Activated naive CD4-positive, alpha-beta T cell (primary cell): ENCODE data around the gene TWSG1.

Experiments used
- DNase-seq, 4 experiments: peaks; one replicate each; lab custom pipeline; 2025; lab: John Stamatoyannopoulos, UW

Gene TWSG1

DNA sequence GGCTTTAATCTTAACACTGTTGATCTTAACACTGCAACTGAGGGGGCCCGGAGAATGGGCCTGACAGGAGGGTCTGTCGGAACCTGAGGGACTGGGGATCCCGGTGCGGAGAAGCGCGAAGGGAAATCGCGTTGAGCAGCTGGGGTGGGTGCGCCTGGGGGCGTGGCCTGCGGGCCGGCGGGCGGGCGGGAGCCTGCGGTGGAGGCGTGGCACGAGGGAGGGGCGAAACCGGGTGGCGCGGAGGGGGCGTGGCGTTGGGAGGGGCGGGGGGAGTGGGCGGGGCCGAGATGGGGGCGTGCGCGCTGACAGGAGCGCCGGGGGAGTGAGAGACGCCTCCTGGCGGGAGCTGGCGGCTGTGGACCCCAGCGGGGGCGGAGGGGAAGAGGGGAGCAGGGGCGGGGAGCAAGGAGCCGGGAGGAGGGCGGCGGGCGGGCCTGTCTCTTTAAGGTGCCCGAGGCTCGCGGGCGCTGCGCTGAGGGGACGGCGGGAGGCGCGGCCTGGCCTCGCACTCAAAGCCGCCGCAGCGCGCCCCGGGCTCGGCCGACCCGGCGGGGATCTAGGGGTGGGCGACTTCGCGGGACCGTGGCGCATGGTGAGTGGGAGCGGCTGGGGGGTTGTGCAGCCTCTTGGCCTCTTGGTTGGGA is at the start of gene TWSG1:
Gene TWSG1 (plus strand): TSS at position 445 of the 644 bp plus-strand sequence. CDS start 2,457 bp downstream, outside the sequence.
- DNase-seq: peak; percentile 82 to 94 (median 88)

DNA sequence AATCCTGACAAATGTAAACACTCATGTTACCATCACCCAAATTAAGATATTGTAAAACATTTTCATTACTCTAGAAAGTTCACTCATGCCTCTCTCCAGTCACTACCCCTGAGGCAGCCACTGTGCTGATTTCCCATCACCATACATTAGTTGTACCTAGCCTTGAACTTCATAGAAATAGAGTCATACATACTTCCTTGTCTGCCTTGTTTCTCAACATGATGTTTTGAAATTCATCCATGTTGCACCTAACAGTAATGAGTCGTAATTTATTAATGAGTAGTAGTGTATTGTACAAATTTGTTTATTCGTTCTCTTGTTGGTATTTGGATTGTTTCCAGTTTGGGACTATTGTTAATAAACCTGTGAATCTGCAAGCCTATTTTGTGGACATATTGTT is 49.0 kb upstream of the TWSG1 start:
- no peak for DNase-seq

DNA sequence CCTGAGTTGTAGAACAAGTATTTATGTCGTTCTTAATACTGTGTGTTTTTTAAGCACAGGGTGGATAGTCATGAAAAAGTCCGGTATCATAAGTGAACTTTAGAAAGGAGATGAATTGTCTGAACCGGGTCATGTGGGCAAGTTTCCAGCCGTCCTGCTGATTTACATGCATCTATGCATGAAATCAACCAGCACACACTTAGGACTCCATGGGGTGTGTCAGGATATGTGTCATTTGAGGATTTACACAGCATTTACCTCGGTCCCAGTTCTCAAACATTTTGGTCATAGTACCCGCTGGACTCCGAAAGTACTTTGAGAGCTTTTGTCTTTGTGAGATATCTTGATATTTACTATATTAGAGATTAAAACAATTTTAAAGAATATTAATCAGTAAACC is 47.5 kb upstream of the TWSG1 start:
- no peak for DNase-seq

DNA sequence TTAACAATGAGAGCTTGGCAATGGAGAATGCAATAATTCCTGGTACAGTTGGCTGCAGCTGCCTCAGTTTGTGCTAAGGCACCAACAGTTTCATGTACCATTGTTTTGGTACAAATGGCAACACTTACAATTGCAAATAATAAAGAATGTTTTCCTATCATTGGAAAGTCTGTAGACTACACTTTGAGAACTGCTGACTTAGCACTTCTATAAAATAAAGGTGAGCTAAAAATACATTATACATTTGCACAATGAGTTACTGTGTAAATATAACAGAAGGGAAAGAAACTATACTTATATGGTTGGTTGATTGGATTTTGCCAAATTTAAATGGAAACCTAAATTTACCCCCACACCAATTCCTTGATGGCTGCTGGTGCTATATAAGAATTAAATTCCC is 44.9 kb upstream of the TWSG1 start:
- DNase-seq: no peak

DNA sequence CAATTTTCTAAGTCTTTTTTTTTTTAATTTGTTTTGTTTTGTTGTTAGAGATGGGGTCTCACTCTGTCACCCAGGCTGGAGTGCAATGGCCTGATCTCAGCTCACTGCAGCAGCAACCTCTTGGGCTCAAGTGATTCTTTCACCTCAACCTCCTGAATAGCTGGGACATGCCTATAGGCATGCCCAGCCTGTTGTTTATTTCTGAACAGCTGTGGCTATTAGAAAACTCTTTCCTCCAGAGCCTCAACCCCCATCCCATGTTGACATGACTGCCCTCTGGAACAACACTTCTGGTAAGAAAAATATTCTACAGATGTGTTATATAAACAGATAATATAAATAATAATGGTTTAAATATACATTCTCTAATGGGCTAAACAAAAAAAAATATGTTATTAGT is 44.4 kb upstream of the TWSG1 start:
- DNase-seq: no peak

DNA sequence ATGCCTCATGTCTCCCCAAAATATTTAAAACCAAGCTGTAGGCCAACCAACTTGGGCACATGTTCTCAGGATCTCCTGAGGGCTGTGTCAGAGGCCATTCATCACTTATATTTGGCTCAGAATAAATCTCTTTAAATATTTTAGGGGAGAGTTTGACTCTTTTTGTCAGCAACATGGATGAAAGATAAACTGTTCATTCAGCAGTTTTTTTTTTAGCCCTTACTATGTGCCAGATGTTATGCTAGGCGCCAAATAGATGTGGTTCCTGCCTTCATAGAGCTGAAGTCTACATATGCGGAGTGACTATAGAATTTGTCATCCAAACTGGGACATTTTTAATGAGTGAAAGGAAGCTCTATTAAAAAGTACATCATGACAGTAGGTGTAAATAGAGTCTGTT is 42.5 kb upstream of the TWSG1 start:
- DNase-seq: no peak

DNA sequence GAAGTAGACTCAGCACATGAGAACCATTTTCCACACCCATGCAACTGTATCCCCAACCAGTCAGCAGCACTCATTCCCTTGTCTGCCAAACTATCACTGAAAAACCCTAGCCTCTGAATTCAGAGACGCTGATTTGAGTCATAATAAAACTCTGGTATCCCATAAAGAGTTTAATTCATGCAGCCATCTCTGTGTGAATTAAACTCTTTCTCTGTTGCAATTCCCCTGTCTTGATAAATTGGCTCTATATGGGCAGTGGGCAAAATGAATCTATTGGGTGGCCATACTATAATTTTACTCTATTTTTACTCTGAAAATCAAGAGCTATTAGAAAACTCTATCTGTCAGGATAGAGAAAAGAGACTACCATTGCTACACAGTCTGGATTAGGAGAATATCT is 40.6 kb upstream of the TWSG1 start:
- no peak for DNase-seq

DNA sequence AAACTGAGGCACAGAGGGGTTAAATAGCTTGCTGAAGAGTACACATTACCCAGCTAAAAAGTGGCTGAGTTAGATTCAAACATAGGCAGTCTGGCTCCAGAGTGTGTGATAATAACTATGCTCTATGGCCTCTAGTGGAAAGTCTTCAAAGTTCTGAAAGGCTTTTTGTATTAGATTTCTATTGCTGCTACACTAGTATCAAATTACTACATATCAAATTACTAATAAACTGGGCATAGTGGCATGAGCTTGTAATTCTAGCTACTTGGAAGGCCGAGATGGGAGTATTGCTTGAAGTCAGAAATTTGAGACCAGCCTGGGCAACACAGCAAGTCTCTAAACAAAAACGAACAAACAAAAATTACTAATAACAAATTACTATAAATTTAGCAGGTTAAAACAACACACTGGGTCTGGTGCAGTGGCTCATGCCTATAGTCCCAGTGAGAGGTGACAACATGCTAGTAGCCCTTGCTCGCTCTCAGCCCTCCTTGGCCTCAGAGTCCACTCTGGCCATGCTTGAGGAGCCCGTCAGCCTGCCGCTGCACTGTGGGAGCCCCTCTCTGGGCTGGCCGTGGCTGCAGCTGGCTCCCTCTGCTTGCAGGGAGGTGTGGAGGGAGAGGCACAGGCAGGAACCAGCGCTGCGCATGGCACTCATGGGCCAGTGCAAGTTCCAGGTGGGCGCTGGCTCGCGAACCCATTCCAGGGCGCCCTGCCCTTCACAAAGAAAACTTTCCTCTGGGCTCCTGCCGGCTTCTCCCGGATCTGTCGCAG is 38.2 kb upstream of the TWSG1 start:
- DNase-seq: no peak

DNA sequence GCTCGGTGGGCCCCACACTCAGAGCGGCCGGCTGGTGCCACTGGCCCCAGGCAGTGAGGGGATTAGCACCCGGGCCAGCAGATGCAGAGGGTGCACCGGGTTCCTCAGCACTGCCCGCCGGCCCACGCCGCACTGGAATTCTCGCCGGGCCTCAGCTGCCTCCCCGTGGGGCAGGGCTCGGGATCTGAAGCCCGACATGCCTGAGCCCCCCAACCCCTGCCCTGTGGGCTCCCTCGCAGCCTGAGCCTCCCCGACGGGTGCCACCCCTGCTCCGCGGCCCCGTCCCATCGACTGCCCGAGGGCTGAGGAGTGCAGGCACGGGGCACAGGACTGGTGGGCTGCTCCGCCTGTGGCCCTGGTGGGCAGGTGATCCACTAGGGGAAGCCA is 37.6 kb upstream of the TWSG1 start:
- no peak for DNase-seq

DNA sequence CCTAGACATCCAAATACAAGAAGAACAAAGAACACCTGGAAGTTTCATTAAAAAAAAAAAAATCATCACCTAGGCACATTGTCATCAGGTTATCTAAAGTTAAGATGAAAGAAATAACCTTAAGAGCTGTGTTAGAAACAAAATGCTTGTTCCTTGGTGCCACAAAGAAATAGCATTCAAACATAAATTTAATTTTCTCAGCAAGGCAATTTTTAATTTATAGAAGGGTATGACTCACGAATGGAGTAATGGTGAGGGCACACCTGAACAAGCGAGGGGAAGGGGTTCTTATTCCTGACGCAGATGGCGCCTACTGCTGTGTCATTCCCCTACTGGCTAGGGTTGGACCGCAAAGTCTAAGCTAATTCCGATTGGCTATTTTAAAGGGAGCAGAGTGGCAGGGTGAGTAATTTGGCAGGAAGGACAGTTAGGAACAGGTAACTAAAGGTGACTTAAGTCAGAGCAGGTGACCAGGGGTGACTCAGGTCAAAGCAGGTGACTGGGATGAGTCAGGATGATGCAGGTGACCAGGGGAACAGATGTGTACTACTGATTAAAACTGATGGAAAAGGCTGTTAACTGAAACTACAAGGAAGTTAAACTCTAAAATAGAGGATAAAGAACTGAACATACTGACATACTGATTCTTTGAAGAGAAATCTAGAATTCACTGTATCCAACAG is 30.0 kb upstream of the TWSG1 start:
- DNase-seq: no peak

DNA sequence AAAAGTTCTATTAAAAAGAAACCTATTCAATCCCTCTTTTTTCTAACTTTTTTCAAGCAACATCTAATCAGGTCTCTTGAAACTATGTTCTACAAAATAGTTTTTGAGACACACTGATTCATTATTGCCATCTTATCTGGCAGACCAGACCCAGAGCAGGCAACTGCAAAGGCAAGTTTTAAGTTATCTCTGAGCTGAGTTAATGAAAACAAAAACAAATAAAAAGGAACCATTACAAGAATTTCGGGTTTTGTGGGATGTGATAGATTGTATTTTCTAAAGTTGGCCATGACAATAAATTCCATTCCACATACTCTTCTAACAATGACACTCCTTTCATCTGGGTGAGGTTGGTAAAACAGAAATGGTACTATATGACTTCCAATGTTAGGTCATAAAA is 15.2 kb upstream of the TWSG1 start:
- no peak for DNase-seq

DNA sequence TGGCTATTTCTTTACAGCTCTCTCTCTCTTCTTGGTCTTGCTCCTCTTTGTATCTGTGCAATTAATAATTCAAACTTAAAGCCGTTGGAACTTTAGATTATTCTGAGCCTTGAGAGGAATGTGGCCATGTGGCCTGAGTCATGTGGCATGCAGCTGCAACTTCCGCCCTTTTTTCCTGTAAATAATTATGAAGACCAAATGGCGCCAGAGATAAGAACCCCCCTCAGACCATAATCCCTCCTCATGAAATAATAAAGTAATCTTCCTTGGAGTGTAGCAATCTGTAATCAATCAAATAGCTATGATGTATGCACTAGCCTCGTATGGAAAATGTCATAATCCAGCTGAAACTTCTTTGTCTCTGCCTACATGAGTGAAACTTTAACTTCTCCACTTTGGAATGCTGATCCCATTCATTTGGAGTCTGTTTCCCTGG is 13.5 kb upstream of the TWSG1 start:
- no peak for DNase-seq

DNA sequence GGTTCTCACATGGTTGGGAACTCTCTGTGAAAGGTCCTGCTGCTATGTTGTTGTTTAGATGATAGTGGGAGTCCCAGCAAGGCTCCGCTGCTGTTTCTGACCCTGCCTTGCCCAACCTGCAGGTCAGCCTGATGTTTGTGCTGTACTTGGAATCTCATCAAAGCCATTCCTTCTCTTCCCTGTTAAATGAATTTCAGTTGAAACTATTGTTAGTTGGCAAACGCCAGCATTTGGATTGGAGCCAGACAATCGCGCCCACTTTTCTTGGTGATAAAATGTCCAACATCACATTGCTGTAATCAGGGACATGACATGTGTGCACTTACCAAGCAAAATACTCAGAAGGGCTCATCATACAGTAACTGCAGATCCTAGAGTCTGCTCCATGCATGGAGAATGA is 12.8 kb upstream of the TWSG1 start:
- no peak for DNase-seq

DNA sequence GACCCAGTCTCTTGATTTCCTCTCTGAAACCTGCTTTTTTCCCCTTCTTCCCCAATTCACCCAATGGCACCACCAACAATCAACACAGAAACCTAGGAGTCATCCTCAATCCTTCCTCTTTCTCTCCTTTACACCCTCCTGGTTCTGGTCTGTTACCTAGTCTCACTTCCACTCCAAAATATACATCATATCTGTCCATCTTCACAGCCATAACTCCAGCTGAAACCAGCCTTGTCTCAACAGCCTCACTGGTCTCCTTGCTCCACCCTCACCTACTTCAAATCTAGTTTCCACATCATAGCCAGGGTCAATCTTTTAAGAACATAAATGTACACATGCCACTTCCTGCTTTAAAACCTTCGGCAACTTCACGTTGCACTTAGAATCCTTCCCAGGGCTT is 11.8 kb upstream of the TWSG1 start:
- no peak for DNase-seq

DNA sequence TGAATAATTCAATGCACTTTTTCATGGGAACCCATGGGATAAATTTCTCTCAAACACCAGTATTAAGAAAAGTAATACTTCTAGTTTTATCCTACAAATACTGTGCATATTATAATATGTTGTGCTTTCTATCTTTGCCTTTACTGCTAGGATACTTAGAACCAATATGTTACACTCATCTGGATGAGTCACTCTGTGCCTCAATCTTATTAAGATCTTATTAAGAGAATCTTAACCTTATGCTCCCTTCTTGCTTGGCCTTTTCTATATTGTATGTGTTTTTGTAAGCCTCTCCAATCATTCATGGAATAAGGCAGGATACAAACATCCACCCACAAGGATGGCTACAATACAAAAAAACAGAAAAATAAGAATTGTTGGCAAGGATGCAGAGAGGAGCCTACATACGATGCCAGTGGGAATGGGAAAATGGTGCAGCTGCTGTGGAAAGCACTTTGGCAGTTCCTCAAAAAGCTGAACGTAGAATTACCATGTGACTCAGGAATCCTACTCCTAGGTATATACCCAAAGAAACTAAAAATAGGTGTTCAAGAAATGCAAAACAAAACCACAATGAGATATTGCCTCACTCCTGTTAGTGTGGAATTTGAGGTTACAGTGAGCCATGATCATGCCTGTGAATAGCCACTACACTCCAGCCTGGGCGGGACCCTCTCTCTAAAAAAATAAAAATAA is 10.7 kb upstream of the TWSG1 start:
- DNase-seq: no peak

DNA sequence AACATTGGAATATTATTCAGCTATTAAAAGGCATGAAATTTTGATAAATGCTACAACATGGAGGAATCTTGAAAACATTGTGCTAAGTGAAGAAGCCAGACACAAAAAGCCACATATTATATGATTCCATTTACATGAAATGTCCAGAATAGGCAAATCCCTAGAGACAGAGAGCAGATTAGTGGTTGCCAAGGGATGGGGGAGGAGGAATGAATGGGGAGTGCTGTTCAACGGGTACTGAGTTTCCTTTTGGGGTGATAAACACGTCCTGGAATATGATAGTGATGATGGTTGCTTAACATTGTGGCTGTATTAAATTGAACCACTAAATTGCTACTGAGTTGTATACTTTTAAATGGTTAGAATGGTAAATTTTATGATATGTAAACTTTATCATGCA is 8.9 kb upstream of the TWSG1 start:
- DNase-seq: no peak

DNA sequence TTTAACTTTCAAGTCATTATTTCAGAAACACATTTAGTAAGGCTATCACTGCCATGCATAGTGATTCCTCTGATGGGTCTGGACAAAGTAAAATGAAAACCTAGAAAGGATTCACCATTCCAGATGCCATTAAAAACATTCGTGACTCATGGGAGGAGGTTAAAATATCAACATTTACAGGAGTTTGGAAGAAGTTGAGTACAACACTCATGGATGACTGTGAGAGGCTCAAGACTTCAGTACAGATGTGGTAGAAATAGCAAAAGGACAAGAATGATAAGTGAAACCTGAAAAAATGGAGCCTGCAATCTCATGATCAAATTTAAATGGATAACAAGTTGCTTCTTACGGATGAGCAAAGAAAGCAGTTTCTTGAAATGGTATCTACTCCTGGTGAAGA is 5.8 kb upstream of the TWSG1 start:
- DNase-seq: no peak

DNA sequence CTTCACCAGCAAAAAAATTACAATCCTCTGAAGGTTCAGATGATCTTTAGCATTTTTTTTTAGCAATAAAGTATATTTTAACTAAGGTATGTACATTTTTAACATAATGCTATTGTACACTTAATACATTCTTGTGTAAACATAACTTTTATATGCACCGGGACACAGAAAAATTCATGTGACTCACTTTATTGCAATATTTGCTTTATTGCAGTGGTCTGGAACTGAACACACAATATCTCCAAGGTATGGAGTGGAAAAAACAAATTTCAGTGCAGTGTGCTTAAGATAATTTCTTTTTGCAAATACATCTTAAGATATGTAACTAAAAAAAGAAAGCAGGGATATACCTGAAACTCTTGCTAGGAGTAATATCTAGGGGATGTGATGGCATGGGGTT is 5.1 kb upstream of the TWSG1 start:
- no peak for DNase-seq

DNA sequence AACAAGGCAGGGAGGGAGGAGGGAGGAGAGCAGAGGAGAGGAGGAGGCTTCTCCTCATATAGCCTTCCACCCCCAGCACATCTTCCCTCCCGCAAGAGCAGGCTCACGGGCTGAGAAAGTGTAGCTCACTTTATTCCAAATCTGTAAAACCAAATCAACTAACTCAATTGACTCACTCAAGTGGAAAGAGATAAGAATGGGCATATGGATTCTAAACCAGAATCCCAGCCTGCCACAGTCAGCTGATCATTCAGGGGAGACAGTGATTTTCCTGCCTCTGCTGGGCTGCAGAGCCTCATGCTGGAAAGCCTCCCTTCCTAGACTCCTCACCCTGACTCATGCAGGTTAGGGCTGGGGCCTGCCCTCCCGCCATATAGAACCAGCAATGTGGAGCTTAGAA is 4.2 kb upstream of the TWSG1 start:
- DNase-seq: no peak

DNA sequence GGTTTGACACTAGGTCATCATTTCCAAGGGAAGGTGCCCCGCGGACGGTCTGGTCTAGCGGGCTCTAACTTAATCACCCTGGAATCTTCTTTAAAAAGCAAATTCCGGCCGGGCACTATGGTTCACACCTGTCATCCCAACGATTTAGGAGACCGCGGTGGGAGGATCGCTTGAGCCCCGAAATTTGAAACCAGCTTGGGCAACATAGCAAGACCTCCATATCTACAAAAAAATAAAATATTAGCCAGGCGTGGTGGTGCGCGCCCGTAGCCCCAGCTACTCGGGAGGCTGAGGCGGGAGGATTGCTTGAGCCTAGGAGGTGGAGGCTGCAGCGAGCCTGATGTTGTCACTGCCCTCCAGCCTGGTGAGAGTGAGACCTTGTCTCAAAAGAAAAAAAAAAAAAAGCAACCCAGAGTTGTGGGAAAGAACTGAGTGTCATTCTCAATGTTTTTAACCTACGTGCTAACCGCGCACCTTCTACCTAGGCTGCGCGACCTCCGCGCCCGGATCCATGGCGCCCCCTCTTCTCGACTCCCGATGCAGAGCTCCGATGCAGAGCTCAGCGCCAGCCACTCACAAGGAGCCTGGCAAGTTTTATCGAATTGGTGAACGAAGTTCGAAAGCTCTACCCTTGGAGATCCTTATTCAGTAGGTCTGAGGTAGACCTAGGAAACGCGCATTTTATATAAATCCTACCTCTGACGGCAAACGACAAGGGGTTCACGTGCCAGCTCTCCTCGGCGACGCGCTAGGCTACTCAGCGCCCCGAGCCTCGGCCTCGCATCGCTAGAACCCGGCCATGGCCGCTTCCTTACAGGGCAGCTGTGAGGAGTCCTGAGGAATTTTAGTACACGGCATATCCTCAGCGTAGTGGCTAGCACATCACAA is 888 bp upstream of the TWSG1 start:
- peak in 1 of 4 experiments; percentile 27 for DNase-seq

DNA sequence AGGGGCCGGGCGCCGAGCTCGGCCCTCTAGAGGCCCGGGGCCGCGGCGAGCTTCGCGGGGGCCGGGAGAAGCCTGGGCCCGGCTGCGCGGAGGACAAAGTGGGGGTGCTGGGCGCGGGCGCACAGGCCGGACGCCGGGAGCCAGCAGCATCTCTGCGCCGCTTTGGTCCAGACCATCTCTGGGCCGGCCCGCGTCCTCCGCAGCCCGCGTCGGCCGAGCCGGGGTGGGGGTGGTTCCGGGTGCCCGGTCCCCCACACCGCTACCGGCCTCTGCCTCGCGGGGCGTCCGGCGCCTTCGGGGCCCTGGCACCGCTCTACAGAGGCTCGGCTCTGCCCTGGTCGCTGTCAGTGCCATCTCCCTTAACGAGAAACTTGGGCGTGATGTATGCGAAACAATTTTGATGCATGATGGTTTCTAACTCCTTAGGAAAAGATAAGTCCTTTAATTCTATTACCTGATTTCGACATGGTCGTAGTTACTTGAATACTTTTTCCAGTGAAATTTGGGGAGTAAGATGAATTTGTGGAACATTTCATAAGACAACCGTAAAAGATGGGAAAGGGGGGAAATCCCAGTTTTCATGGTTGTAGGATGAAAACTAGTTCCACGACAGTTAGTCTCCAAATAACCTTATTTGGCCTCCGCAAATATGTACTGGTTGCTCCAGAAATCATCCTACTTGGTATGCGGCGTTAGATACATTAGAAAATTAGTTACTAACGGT is 562 bp downstream of the TWSG1 start:
- DNase-seq: peak in 3 of 4 experiments; percentile 10 to 32 (median 11)
